ENCODE measurements around the gene CFD.
"Not testable (repeated sequence)": the region's sequence is repeated elsewhere in the genome, so short reads cannot be mapped to it uniquely, and the experiment has no call there.

The CFD gene

GRCh38 chr19:852136-853013 lies 7.1 kb upstream of the CFD start, which contains the start of gene ELANE:
Gene ELANE (plus strand): TSS chr19:852303. CDS start chr19:852329, 26 bp downstream.
- in situ Hi-C loops (cut with MboI; ENCODE audit: low sequenced_read_pairs) = no loop called here

DNA sequence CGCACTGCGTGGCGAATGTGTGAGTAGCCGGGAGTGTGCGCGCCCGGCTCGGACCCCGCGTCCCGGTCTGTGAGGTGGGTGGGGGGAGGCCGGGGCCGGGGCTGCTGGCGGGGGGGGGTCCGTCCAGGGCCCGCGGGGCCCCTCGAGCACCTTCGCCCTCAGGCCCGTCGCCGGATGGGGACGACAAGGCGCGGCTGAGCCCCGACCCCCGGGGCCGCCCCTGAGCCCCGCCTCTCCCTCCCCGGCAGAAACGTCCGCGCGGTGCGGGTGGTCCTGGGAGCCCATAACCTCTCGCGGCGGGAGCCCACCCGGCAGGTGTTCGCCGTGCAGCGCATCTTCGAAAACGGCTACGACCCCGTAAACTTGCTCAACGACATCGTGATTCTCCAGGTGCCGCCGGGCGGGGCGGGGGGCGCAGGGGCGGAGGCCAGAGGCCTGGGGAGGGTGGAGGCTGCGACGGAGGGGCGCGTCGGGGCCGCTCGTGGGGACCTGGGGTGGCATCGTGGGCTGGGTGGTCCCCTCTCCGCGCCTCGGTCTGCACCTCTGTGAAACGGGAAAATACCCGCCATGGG lies 6.4 kb upstream of the CFD start:
- in situ Hi-C loops (cut with MboI; ENCODE audit: low sequenced_read_pairs) = no loop called here

DNA sequence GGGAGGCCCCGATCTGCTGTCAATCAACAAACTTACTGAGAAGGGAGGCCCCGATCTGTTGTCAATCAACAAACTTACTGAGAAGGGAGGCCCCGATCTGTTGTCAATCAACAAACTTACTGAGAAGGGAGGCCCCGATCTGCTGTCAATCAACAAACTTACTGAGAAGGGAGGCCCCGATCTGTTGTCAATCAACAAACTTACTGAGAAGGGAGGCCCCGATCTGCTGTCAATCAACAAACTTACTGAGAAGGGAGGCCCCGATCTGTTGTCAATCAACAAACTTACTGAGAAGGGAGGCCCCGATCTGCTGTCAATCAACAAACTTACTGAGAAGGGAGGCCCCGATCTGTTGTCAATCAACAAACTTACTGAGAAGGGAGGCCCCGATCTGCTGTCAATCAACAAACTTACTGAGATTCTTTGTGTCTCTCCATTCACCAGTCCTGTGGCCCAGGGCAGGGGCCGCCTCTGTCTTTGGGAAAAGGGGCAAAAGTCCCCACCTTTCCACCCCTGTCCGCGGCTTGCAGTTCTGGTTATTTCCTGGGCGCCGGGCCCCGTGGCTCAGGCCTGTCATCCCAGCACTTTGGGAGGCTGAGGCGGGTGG lies 5.7 kb upstream of the CFD start:
- in situ Hi-C loops (cut with MboI; ENCODE audit: low sequenced_read_pairs) = not testable (repeated sequence)

GRCh38 chr19:854549-854948 lies 4.9 kb upstream of the CFD start:
- in situ Hi-C loops (cut with MboI; ENCODE audit: low sequenced_read_pairs) = no loop called here

GRCh38 chr19:855142-855541 lies 4.3 kb upstream of the CFD start:
- in situ Hi-C loops (cut with MboI; ENCODE audit: low sequenced_read_pairs) = no loop called here

DNA sequence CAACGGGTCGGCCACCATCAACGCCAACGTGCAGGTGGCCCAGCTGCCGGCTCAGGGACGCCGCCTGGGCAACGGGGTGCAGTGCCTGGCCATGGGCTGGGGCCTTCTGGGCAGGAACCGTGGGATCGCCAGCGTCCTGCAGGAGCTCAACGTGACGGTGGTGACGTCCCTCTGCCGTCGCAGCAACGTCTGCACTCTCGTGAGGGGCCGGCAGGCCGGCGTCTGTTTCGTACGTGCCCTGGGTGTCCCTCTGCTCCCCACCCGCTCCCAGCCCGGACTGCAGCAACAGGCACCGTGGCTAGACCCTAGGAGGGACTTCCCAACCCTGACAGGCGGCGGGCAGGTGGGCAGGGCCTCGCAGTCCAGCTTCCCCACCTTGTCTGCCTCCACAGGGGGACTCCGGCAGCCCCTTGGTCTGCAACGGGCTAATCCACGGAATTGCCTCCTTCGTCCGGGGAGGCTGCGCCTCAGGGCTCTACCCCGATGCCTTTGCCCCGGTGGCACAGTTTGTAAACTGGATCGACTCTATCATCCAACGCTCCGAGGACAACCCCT lies 3.8 kb upstream of the CFD start:
- in situ Hi-C loops (cut with MboI; ENCODE audit: low sequenced_read_pairs) = no loop called here

- in situ Hi-C loops (cut with MboI; ENCODE audit: low sequenced_read_pairs) = no loop called here
Measured at GRCh38 chr19:858284-858683, 1.2 kb upstream of the CFD start.

GRCh38 chr19:861141-861755 lies 1.8 kb downstream of the CFD start:
- in situ Hi-C loops (cut with MboI; ENCODE audit: low sequenced_read_pairs) = no loop called here

- in situ Hi-C loops (cut with MboI; ENCODE audit: low sequenced_read_pairs) = no loop called here
Measured at GRCh38 chr19:861756-862580, 2.5 kb downstream of the CFD start.

- in situ Hi-C loops (cut with MboI; ENCODE audit: low sequenced_read_pairs) = no loop called here
Measured at GRCh38 chr19:862581-863314, 3.3 kb downstream of the CFD start.

DNA sequence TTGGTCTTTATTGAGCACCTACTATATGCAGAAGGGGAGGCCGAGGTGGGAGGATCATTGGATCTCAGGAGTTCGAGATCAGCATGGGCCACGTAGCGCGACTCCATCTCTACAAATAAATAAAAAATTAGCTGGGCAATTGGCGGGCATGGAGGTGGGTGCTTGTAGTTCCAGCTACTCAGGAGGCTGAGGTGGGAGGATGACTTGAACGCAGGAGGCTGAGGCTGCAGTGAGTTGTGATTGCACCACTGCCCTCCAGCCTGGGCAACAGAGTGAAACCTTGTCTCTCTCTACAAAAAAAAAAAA lies 3.8 kb downstream of the CFD start:
- in situ Hi-C loops (cut with MboI; ENCODE audit: low sequenced_read_pairs) = no loop called here

DNA sequence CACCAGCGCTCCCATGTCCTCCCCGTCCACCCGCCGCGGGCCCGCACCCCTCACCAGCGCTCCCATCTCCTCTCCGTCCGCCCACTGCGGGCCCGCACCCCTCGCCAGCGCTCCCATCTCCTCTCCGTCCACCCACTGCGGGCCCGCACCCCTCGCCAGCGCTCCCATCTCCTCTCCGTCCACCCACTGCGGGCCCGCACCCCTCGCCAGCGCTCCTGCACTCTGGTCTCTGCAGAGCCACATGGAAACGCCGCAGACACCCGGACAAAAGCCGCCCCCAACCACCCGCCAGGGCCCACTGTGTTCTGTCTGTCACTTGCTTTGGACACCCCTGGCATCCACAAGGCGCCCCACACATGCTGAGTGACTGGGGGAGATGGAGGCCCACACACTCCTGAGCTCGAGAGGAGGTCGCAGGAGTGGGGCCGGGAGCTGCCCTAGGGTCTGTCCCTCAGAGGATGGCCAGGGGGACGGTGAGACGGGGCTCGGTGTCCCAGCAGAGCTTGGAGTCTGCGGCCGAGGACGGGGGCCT lies 7.4 kb downstream of the CFD start:
- in situ Hi-C loops (cut with MboI; ENCODE audit: low sequenced_read_pairs) = no loop called here

GRCh38 chr19:867301-867793 lies 7.9 kb downstream of the CFD start:
- in situ Hi-C loops (cut with MboI; ENCODE audit: low sequenced_read_pairs) = no loop called here

GRCh38 chr19:867855-868457 lies 8.5 kb downstream of the CFD start:
- in situ Hi-C loops (cut with MboI; ENCODE audit: low sequenced_read_pairs) = no loop called here

DNA sequence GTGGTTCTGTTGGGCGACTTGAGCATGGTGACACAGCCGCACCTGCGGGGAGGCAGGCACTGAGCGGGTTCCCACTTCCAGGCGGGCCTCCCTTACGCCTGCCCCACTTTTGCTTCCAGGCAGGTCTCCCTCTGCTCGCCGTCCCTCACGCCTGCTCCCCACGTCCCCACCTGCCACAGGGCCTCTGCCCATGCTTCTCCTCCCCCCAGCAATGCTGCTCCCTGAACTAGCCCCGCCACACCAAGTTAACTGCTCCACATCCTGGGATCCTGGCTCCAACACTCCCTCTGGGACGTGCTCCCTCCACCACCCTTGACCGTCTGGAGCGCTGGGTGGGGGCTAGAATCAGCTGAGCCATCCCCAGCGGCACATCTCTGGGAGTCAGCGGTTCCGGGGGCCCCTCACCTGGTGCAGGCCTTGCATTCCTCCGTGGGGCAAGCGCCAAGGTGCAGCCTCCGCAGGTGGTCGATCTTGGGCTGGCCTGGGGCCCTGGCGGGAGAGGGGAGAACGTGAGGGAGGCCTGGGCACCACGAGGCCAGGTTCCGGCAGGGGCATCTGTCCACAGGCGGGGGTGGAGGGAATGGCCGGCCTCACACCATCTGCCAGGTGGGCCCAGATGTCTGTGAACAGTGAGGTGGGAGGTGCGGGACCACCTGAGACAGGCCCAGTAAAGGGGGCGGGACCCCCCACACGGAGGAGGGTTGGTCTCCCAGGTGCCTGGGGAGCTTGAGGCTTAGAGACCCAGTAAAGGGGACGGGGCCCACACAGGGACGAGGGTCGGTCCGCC lies 9.2 kb downstream of the CFD start:
- in situ Hi-C loops (cut with MboI; ENCODE audit: low sequenced_read_pairs) = no loop called here

GRCh38 chr19:869245-870177 lies 10.0 kb downstream of the CFD start:
- in situ Hi-C loops (cut with MboI; ENCODE audit: low sequenced_read_pairs) = no loop called here

DNA sequence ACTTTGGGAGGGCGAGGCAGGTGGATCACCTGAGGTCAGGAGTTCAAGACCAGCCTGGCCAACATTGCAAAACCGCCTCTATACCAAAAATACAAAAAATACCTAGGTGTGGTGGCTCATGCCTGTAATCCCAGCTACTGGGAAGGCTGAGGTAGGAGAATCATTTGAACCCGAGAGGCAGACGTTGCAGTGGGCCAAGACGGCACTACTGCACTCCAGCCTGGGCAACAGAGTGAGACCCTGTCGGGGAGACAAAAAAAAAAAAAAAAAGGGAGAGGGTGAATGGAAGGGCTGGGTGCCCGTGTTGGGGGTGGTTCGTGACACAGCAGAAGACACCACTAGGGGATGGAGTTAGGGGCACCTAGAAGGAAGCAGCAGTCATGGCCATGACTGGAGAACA lies 10.8 kb downstream of the CFD start:
- in situ Hi-C loops (cut with MboI; ENCODE audit: low sequenced_read_pairs) = no loop called here
